HG03378 (cell line): Measurements from ENCODE around the gene DOCK2.

Experiments
- ATAC-seq: cut with Tn5 transposase; IDR thresholded peaks from one replicate; pipeline ENCODE4 v1.9.1; 2021; ENCODE audit warnings: mild to moderate bottlenecking, moderate library complexity; ENCODE audit not compliant: unreplicated experiment

Gene DOCK2

GRCh38 chr5:169850409-169850808, 213.3 kb downstream of the DOCK2 start:
- ATAC-seq: no peak

- ATAC-seq: no peak
These were observed 214.3 kb downstream of the DOCK2 start for GRCh38 chr5:169851321-169851850.

- no peak for ATAC-seq
These were observed 219.5 kb downstream of the DOCK2 start for GRCh38 chr5:169856571-169856970.

- peak; percentile 55 for ATAC-seq
These were observed 223.5 kb downstream of the DOCK2 start for GRCh38 chr5:169860585-169860984.

- ATAC-seq: no peak
These were observed 224.4 kb downstream of the DOCK2 start for GRCh38 chr5:169861433-169861832.

GRCh38 chr5:169861934-169862333, 224.9 kb downstream of the DOCK2 start:
- ATAC-seq: no peak

GRCh38 chr5:169862391-169862811, 225.3 kb downstream of the DOCK2 start:
- no peak for ATAC-seq

GRCh38 chr5:169864483-169864882, 227.4 kb downstream of the DOCK2 start:
- ATAC-seq: no peak

GRCh38 chr5:169867347-169867746, 230.3 kb downstream of the DOCK2 start:
- no peak for ATAC-seq

- no peak for ATAC-seq
These were observed 232.0 kb downstream of the DOCK2 start for GRCh38 chr5:169869066-169869465.

- no peak for ATAC-seq
These were observed 233.1 kb downstream of the DOCK2 start for GRCh38 chr5:169870211-169870610.

- no peak for ATAC-seq
These were observed 234.9 kb downstream of the DOCK2 start for GRCh38 chr5:169871826-169872490.

GRCh38 chr5:169873642-169874041, 236.6 kb downstream of the DOCK2 start:
- ATAC-seq: no peak

GRCh38 chr5:169874621-169875020, 237.5 kb downstream of the DOCK2 start:
- ATAC-seq: no peak

GRCh38 chr5:169875091-169875728, 238.1 kb downstream of the DOCK2 start:
- no peak for ATAC-seq

- ATAC-seq: no peak
These were observed 238.7 kb downstream of the DOCK2 start for GRCh38 chr5:169875731-169876130.

GRCh38 chr5:169876386-169876785, 239.3 kb downstream of the DOCK2 start:
- ATAC-seq: no peak

- ATAC-seq: no peak
These were observed 243.1 kb downstream of the DOCK2 start for GRCh38 chr5:169880012-169880663.

GRCh38 chr5:169880785-169881184, 243.7 kb downstream of the DOCK2 start:
- ATAC-seq: no peak

GRCh38 chr5:169881702-169882303, 244.7 kb downstream of the DOCK2 start:
- ATAC-seq: no peak

GRCh38 chr5:169886033-169886432, 249.0 kb downstream of the DOCK2 start:
- ATAC-seq: no peak
